ENCODE results near the gene PLCB1. TPM values are rescaled to one million over a fixed set of nuclear protein-coding genes. Genes with fewer than 3 reads are reported as not detected.
"Not testable (repeated sequence)": the region's sequence is repeated elsewhere in the genome, so short reads cannot be mapped to it uniquely, and the experiment has no call there.

The PLCB1 gene
- total RNA-seq, 1 experiment from 2014 or later, result 6.0 TPM

GRCh38 chr20:8375898-8376297, 243.8 kb downstream of the PLCB1 start:
- no TSS peak for BruUV-seq (replicated peaks)
- H3K9me3 Mint-ChIP-seq (ENCODE audit: low read depth, unreplicated experiment), result no peaks in the 10 kb centered on the region
- no peaks in the 10 kb centered on the region for H3K36me3 Mint-ChIP-seq (ENCODE audit: insufficient read depth, unreplicated experiment)
- no peaks in the 10 kb centered on the region for H3K4me1 Mint-ChIP-seq (ENCODE audit: low read depth, unreplicated experiment)
- H3K4me3 Mint-ChIP-seq (ENCODE audit: low read depth, unreplicated experiment), result no peak overlapping the region
- TF ChIP-seq CTCF (IDR thresholded peaks at IDR 0.05; ENCODE audit: unreplicated experiment), result no peak
- DNase-seq, result no peak
- intact Hi-C loops (cut with micrococcal nuclease; ENCODE audit: unreplicated experiment), result no loop called here
- CTCF ChIA-PET, result interaction anchor here (0.6 kb wide), 1 partner anchor 829 kb away, joined by 3 read pairs; no protein-coding TSS in a partner anchor
- H3K27me3 Mint-ChIP-seq (ENCODE audit: unreplicated experiment), result peaks cover 2% of the 10 kb centered on the region
- H3K27ac Mint-ChIP-seq (ENCODE audit: unreplicated experiment), result no peak overlapping the region

GRCh38 chr20:8376940-8377339, 244.9 kb downstream of the PLCB1 start:
- Mint-ChIP-seq H3K4me1 (ENCODE audit: low read depth, unreplicated experiment) (no peaks in the 10 kb centered on the region), H3K9me3 (ENCODE audit: low read depth, unreplicated experiment) (no peaks in the 10 kb centered on the region), H3K27me3 (ENCODE audit: unreplicated experiment) (no peaks in the 10 kb centered on the region), H3K4me3 (ENCODE audit: low read depth, unreplicated experiment) (no peak overlapping the region), H3K27ac (ENCODE audit: unreplicated experiment) (no peak overlapping the region), H3K36me3 (ENCODE audit: insufficient read depth, unreplicated experiment) (no peaks in the 10 kb centered on the region)
- no TSS peak for BruUV-seq (replicated peaks)
- no peak for TF ChIP-seq CTCF (IDR thresholded peaks at IDR 0.05; ENCODE audit: unreplicated experiment)
- DNase-seq, result no peak
- CTCF ChIA-PET, result no interaction called here
- intact Hi-C loops (cut with micrococcal nuclease; ENCODE audit: unreplicated experiment), result no loop called here

- H3K27ac Mint-ChIP-seq (ENCODE audit: unreplicated experiment); BruUV-seq (replicated peaks); H3K27me3 Mint-ChIP-seq (ENCODE audit: unreplicated experiment); DNase-seq; H3K4me1 Mint-ChIP-seq (ENCODE audit: low read depth, unreplicated experiment); H3K9me3 Mint-ChIP-seq (ENCODE audit: low read depth, unreplicated experiment); intact Hi-C loops (cut with micrococcal nuclease; ENCODE audit: unreplicated experiment); CTCF ChIA-PET; H3K36me3 Mint-ChIP-seq (ENCODE audit: insufficient read depth, unreplicated experiment); H3K4me3 Mint-ChIP-seq (ENCODE audit: low read depth, unreplicated experiment): not testable (repeated sequence)
Measured at GRCh38 chr20:8379125-8379524, 247.1 kb downstream of the PLCB1 start.

- Mint-ChIP-seq H3K27ac (ENCODE audit: unreplicated experiment) (no peak overlapping the region), H3K4me1 (ENCODE audit: low read depth, unreplicated experiment) (no peaks in the 10 kb centered on the region), H3K4me3 (ENCODE audit: low read depth, unreplicated experiment) (no peak overlapping the region), H3K27me3 (ENCODE audit: unreplicated experiment) (no peaks in the 10 kb centered on the region), H3K36me3 (ENCODE audit: insufficient read depth, unreplicated experiment) (no peaks in the 10 kb centered on the region), H3K9me3 (ENCODE audit: low read depth, unreplicated experiment) (no peaks in the 10 kb centered on the region)
- no TSS peak for BruUV-seq (replicated peaks)
- no peak for TF ChIP-seq CTCF (IDR thresholded peaks at IDR 0.05; ENCODE audit: unreplicated experiment)
- no peak for DNase-seq
- CTCF ChIA-PET, result no interaction called here
- intact Hi-C loops (cut with micrococcal nuclease; ENCODE audit: unreplicated experiment), result loop anchor here (5.0 kb wide), 1 partner anchor 337 kb away; no protein-coding TSS in a partner anchor
Measured at GRCh38 chr20:8385247-8385646, 253.2 kb downstream of the PLCB1 start.

- no peak for TF ChIP-seq CTCF (IDR thresholded peaks at IDR 0.05; ENCODE audit: unreplicated experiment)
- no TSS peak for BruUV-seq (replicated peaks)
- CTCF ChIA-PET, result interaction anchor here (0.6 kb wide), 1 partner anchor 343 kb away, joined by 3 read pairs; no protein-coding TSS in a partner anchor
- H3K4me3 Mint-ChIP-seq (ENCODE audit: low read depth, unreplicated experiment), result no peak overlapping the region
- intact Hi-C loops (cut with micrococcal nuclease; ENCODE audit: unreplicated experiment), result loop anchor here (5.0 kb wide), 1 partner anchor 335 kb away; no protein-coding TSS in a partner anchor
- no peaks in the 10 kb centered on the region for H3K9me3 Mint-ChIP-seq (ENCODE audit: low read depth, unreplicated experiment)
- DNase-seq, result no peak
- H3K4me1 Mint-ChIP-seq (ENCODE audit: low read depth, unreplicated experiment), result no peaks in the 10 kb centered on the region
- no peak overlapping the region for H3K27ac Mint-ChIP-seq (ENCODE audit: unreplicated experiment)
- H3K36me3 Mint-ChIP-seq (ENCODE audit: insufficient read depth, unreplicated experiment), result no peaks in the 10 kb centered on the region
- H3K27me3 Mint-ChIP-seq (ENCODE audit: unreplicated experiment), result no peaks in the 10 kb centered on the region
Measured at GRCh38 chr20:8386991-8387390, 254.9 kb downstream of the PLCB1 start.

Data from Calu3 (cell line).